Measurements from ENCODE around the gene AGPAT3.

AGPAT3 gene

DNA sequence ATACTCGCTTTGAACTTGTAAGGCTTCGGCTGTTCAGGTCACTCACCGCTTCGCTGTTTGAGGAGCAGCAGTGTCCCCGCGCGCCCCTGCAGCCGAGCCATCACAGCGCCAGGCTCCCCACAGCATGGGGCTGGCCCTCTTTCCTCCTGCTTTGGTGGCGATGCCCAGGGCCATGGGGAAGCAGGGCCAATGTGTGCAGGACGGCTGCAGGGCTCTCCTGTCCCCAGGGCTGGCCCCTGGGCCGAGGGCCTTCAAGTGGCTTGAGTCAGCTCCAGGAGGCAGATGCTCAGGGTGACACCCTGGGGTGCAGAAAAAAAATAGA is 108.6 kb downstream of the AGPAT3 start:
- no peak overlapping the region for H3K27ac ChIP-seq
- TF ChIP-seq CTCF (conservative IDR thresholded peaks at IDR 0.05): no peak

DNA sequence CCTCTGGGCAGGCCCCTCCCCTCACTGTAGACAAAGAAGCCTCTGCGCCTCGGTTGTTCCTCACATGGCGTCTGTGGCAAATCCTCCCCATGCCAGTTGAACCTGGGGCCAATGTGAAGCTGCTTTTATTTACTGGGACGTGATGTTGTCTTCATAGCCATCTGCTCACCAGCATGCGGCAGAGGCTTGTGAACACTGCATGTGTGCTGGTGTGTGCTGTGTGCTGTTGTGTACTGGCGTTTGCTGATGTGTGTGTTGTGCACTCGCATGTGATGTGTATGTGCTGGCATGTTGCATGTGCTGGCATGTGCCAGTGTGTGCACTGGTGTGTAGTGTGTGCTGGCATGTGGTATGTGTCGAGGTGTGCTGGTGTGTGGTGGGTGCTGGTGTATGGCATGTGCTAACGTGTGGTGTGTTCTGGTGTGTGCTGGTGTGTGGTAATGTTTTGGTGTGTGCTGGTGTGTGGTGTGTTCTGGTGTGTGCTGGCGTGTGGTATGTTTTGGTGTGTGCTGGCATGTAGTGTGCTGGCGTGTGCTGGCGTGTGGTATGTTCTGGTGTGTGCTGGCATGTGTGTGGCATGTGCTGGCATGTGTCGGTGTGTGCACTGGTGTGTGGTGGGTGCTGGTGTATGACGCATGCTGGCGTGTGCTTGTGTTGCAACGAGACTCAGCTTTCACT is 109.9 kb downstream of the AGPAT3 start:
- H3K27ac ChIP-seq: peak overlapping the region; percentile 100
- no peak for TF ChIP-seq CTCF (conservative IDR thresholded peaks at IDR 0.05)

- H3K27ac ChIP-seq: peak overlapping the region; percentile 100
- peak; percentile 100 for TF ChIP-seq CTCF (conservative IDR thresholded peaks at IDR 0.05)
These were observed 110.6 kb downstream of the AGPAT3 start for GRCh38 chr21:43975469-43976098.

GRCh38 chr21:43976661-43977060 is 111.6 kb downstream of the AGPAT3 start:
- peak overlapping the region; percentile 100 for H3K27ac ChIP-seq
- no peak for TF ChIP-seq CTCF (conservative IDR thresholded peaks at IDR 0.05)

GRCh38 chr21:43978060-43978459 is 113.0 kb downstream of the AGPAT3 start:
- peak overlapping the region; percentile 100 for H3K27ac ChIP-seq
- TF ChIP-seq CTCF (conservative IDR thresholded peaks at IDR 0.05): no peak

GRCh38 chr21:43979654-43980053 is 114.6 kb downstream of the AGPAT3 start:
- 0 out of 2 replicates have a peak, but pooled peaks have one; percentile 6 for TF ChIP-seq CTCF (conservative IDR thresholded peaks at IDR 0.05)
- peak overlapping the region; percentile 100 for H3K27ac ChIP-seq

GRCh38 chr21:43981151-43981870 is 116.3 kb downstream of the AGPAT3 start:
- peak overlapping the region; percentile 100 for H3K27ac ChIP-seq
- no peak for TF ChIP-seq CTCF (conservative IDR thresholded peaks at IDR 0.05)
